Ascending aorta (tissue), 2 donors: ENCODE data around the gene COL4A2. TPM values are rescaled to one million over a fixed set of nuclear protein-coding genes. Genes with fewer than 3 reads are reported as not detected.

Source experiments
- DNase-seq, 2 donors: peaks; one replicate each; pipeline ENCODE4 v3.0.0-alpha.2; 2019; ENCODE audit warnings: low spot score in 2 of 2
- H3K27ac ChIP-seq, 2 donors: fragments of 200-600 bp; sonication (generic); one replicate each; pipeline ENCODE4 v1.5.1; 2016 to 2017; ENCODE audit warnings: mild to moderate bottlenecking in 1 of 2
- H3K27me3 ChIP-seq: fragments of 200-600 bp; sonication (generic); one replicate; pipeline ENCODE4 v1.5.1; 2017
- H3K36me3 ChIP-seq, 2 donors: fragments of 200-600 bp; sonication (generic); one replicate each; pipeline ENCODE4 v1.5.1; 2016
- H3K4me1 ChIP-seq, 2 donors: fragments of 200-600 bp; sonication (generic); one replicate each; pipeline ENCODE4 v1.5.1; 2016 to 2017; ENCODE audit warnings: mild to moderate bottlenecking in 1 of 2
- H3K4me3 ChIP-seq, 2 donors: fragments of 200-600 bp; sonication (generic); one replicate each; pipeline ENCODE4 v1.5.1; 2016 to 2017; ENCODE audit warnings: mild to moderate bottlenecking in 1 of 2
- H3K9me3 ChIP-seq, 2 donors: fragments of 200-600 bp; sonication (generic); one replicate each; pipeline ENCODE4 v1.5.1; 2016
- CTCF ChIP-seq, 3 experiments: fragments of 200-600 bp in 2 of 3; fragments of 450-650 bp in 1 of 3; sonication (generic) in 2 of 3; IDR thresholded peaks; one replicate each; pipeline ENCODE4 v1.5.1; 2016 to 2019; ENCODE audit warnings: antibody characterized with exemption in 3 of 3, mild to moderate bottlenecking in 1 of 3, moderate library complexity in 1 of 3
- intact Hi-C: fragments of 100-400 bp; cut with DNase I; formaldehyde crosslinking; loops from one replicate; pipeline ENCODE4 v1.15.1; 2023
- total RNA-seq: library from RNA; depleted of rRNA; stranded (reverse); fragments of >200 nt; gene quantifications from one replicate; pipeline ENCODE4 v1.1.0, GENCODE V29; 2016

The COL4A2 gene
- total RNA-seq, 1 donor from 2014 or later = 1,227 TPM

GRCh38 chr13:110410936-110411687 lies 104.0 kb downstream of the COL4A2 start:
- DNase-seq = peak in 1 of 2 donors; percentile 61
- peak overlapping the region; percentile 90 to 91 for H3K27ac ChIP-seq
- no peak for TF ChIP-seq CTCF (IDR thresholded peaks at IDR 0.05)
- H3K4me3 ChIP-seq = no peak overlapping the region
- no peaks in the 10 kb centered on the region for H3K36me3 ChIP-seq
- H3K4me1 ChIP-seq = peaks cover 44 to 75% of the 10 kb centered on the region in 2 donors
- intact Hi-C loops = no loop called here
- H3K27me3 ChIP-seq = no peaks in the 10 kb centered on the region
- H3K9me3 ChIP-seq = no peaks in the 10 kb centered on the region

DNA sequence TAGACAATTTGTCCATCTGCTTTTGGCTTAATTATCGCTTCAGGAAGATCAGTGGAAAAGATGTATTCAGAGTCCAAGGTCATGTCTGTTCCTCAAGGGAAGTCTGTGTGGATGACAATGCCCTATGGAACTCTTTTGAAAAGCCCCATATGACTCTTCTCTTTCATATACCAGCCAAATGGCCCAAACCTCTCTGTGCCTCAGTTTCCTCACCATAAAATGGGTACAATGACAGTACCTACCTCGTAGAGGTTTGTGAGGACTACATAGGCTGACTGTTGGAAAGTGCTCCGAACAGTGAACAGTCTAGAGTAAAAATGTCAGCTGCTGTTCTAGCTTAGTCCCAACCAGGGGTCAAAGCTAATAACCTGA lies 104.6 kb downstream of the COL4A2 start:
- Histone ChIP-seq H3K36me3 (no peaks in the 10 kb centered on the region), H3K4me3 (no peak overlapping the region), H3K4me1 (peaks cover 44 to 75% of the 10 kb centered on the region in 2 donors), H3K27me3 (no peaks in the 10 kb centered on the region), H3K27ac (peak overlapping the region; percentile 90 to 91), H3K9me3 (no peaks in the 10 kb centered on the region)
- intact Hi-C loops = loop anchor here (1.0 to 2.0 kb wide), 5 partner anchors 14 to 189 kb away; no protein-coding TSS in a partner anchor
- DNase-seq = peak in 1 of 2 donors; percentile 51
- no peak for TF ChIP-seq CTCF (IDR thresholded peaks at IDR 0.05)

DNA sequence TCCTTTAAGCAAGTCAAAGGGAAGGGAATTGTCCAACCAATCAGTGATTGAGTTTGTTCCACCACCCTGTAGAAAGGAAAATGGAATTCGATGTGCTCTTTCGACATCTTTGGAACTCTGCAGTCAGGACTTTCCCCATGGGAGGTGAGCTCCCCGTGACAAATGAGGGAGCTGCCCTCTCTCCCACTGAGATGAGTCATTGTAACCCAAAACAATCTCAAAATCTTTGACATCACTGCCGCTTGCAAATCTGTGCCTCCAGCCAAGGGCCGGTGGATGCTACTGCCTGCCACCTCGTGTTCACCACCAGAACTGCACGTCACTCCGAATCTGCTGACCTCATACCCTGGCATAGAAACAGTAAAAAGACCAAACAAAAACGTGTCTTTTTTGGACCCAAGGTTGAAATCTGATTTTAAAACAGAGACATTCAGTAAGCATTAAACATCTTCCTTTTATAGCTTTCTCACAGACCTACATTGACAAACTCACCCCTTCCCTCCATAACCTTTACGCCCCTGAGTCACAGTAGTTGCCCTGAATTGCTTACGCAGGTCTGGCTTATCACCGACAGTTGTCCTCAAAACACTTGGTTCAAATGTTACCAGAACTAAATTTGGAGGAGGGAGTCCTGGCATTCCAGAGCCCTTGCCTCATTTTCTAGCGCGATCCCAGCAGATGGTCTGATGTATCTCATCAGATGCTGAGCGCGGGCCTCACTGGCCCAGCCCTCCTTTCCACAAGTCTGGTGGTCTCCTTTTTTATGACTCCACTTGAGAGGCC lies 105.2 kb downstream of the COL4A2 start:
- peak overlapping the region; percentile 90 to 91 for H3K27ac ChIP-seq
- no peak overlapping the region for H3K4me3 ChIP-seq
- H3K4me1 ChIP-seq = peaks cover 48 to 74% of the 10 kb centered on the region in 2 donors
- H3K36me3 ChIP-seq = no peaks in the 10 kb centered on the region
- intact Hi-C loops = loop anchor here (1.0 to 2.0 kb wide), 5 partner anchors 15 to 190 kb away; no protein-coding TSS in a partner anchor
- peak; percentile 81 to 97 for DNase-seq
- no peaks in the 10 kb centered on the region for H3K9me3 ChIP-seq
- TF ChIP-seq CTCF (IDR thresholded peaks at IDR 0.05) = peak; percentile 82 to 95 (median 92)
- H3K27me3 ChIP-seq = no peaks in the 10 kb centered on the region

DNA sequence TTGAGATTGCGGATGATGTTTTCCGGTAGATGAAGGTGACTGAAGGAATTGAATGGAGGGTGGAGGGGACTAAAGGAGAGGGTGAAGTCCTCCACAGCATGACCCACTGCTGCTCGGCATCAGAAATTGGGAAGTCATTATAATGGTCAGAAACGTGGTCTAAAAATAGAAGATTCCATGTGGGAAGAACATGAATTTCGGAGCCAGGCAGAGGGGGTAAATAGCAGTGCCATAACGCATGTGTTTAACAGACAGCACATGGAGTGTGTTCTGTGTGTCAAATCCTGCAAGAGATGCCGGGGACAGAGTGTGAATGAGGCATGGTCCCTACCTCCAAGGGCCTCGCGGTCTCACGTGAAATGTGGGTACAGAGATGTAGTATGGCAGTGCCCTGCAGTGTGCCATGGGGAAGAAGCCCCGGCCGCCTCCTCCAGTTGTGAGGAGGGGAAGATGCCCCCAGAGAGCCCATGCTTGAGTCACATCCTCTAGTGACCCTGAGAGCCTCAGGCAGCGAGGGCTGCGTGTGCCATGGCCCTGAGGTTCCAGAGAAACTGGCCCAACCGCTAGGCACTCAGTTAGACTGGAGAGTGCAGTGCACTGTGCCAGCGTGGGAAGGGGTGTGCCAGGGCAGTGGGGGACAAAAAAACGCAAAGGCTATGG lies 106.1 kb downstream of the COL4A2 start:
- Histone ChIP-seq H3K36me3 (no peaks in the 10 kb centered on the region), H3K4me3 (no peak overlapping the region), H3K27ac (peak overlapping the region; percentile 90 to 91), H3K4me1 (peaks cover 48 to 71% of the 10 kb centered on the region in 2 donors), H3K27me3 (no peaks in the 10 kb centered on the region), H3K9me3 (no peaks in the 10 kb centered on the region)
- peak in 1 of 2 donors; percentile 69 for DNase-seq
- no peak for TF ChIP-seq CTCF (IDR thresholded peaks at IDR 0.05)
- intact Hi-C loops = loop anchor here (2.0 kb wide), 2 partner anchors 72 to 100 kb away; no protein-coding TSS in a partner anchor

GRCh38 chr13:110413676-110414040 lies 106.6 kb downstream of the COL4A2 start:
- Histone ChIP-seq H3K9me3 (no peaks in the 10 kb centered on the region), H3K27me3 (no peaks in the 10 kb centered on the region), H3K4me1 (peaks cover 47 to 74% of the 10 kb centered on the region in 2 donors), H3K27ac (peak overlapping the region; percentile 90 to 91), H3K36me3 (no peaks in the 10 kb centered on the region), H3K4me3 (no peak overlapping the region)
- no peak for TF ChIP-seq CTCF (IDR thresholded peaks at IDR 0.05)
- no peak for DNase-seq
- intact Hi-C loops = loop anchor here (2.0 kb wide), 2 partner anchors 73 to 101 kb away; no protein-coding TSS in a partner anchor
